Neuronal stem cell (in vitro differentiated cells): ENCODE measurements around the gene PLCB3.

Source experiments
- DNase-seq: peaks from one replicate; pipeline ENCODE4 v3.0.0-alpha.2; 2013; ENCODE audit warnings: low spot score
- H2AFZ ChIP-seq: one replicate; pipeline ENCODE4 v1.6.1; 2013; ENCODE audit warnings: mild to moderate bottlenecking, low read length, inconsistent platforms
- H2AK5ac ChIP-seq: 2 replicates; pipeline ENCODE4 v1.6.1; 2013; ENCODE audit warnings: low read depth, mild to moderate bottlenecking, inconsistent platforms, low read length, moderate library complexity, mixed read lengths
- H2BK120ac ChIP-seq: 2 replicates; pipeline ENCODE4 v1.6.1; 2013; ENCODE audit warnings: low read depth, mild to moderate bottlenecking, inconsistent platforms, low read length, moderate library complexity, mixed read lengths
- H2BK12ac ChIP-seq: one replicate; pipeline ENCODE4 v1.6.1; 2013; ENCODE audit warnings: low read length, inconsistent platforms
- H2BK15ac ChIP-seq: 2 replicates; pipeline ENCODE4 v1.6.1; 2013; ENCODE audit warnings: mild to moderate bottlenecking, low read length, inconsistent platforms, mixed read lengths
- H2BK5ac ChIP-seq: one replicate; pipeline ENCODE4 v1.6.1; 2013; ENCODE audit warnings: inconsistent platforms, mild to moderate bottlenecking, low read length, moderate library complexity
- H3K14ac ChIP-seq: one replicate; pipeline ENCODE4 v1.6.1; 2013; ENCODE audit warnings: low read length, inconsistent platforms
- H3K18ac ChIP-seq: 2 replicates; pipeline ENCODE4 v1.6.1; 2013; ENCODE audit warnings: low read length, inconsistent platforms
- H3K23ac ChIP-seq: 2 replicates; pipeline ENCODE4 v1.6.1; 2013; ENCODE audit warnings: low read depth, mild to moderate bottlenecking, mixed read lengths, low read length, inconsistent platforms; ENCODE audit not compliant: poor library complexity
- H3K27ac ChIP-seq: replicated peaks from 3 replicates; pipeline ENCODE4 v1.5.1; 2013; ENCODE audit warnings: low read length, inconsistent platforms
- H3K27me3 ChIP-seq, 3 experiments: 2 replicates each; pipeline ENCODE4 v1.6.1; 2013; ENCODE audit warnings: low read length in 3 of 3, mild to moderate bottlenecking in 2 of 3, inconsistent platforms in 1 of 3, low read depth in 1 of 3, mixed read lengths in 1 of 3, moderate library complexity in 1 of 3; ENCODE audit not compliant: control insufficient read depth in 3 of 3, insufficient read depth in 3 of 3
- H3K36me3 ChIP-seq, 2 donors: replicated peaks in 1 of 2; 2 replicates each; pipeline ENCODE4 v1.6.1; 2013; ENCODE audit warnings: low read length in 2 of 2; ENCODE audit not compliant: control insufficient read depth in 2 of 2, insufficient read depth in 2 of 2
- H3K4ac ChIP-seq: 2 replicates; pipeline ENCODE4 v1.6.1; 2013; ENCODE audit warnings: inconsistent platforms, mild to moderate bottlenecking, low read length, moderate library complexity
- H3K4me1 ChIP-seq, 2 donors: 1 replicate in 1 of 2; 2 replicates in 1 of 2; pipeline ENCODE4 v1.6.1; 2013; ENCODE audit warnings: low read length in 2 of 2, low read depth in 1 of 2; ENCODE audit not compliant: control insufficient read depth in 2 of 2, insufficient read depth in 1 of 2
- H3K4me2 ChIP-seq: one replicate; pipeline ENCODE4 v1.6.1; 2013; ENCODE audit warnings: mild to moderate bottlenecking, low read length, inconsistent platforms; ENCODE audit not compliant: insufficient read depth, poor library complexity, severe bottlenecking
- H3K4me3 ChIP-seq, 2 donors: 2 replicates each; pipeline ENCODE4 v1.5.1; 2013; ENCODE audit warnings: low read length in 2 of 2, mild to moderate bottlenecking in 2 of 2, inconsistent platforms in 1 of 2, moderate library complexity in 1 of 2
- H3K79me1 ChIP-seq: one replicate; pipeline ENCODE4 v1.6.1; 2013; ENCODE audit warnings: low read depth, mild to moderate bottlenecking, inconsistent platforms, low read length, moderate library complexity
- H3K9ac ChIP-seq: one replicate; pipeline ENCODE4 v1.6.1; 2013; ENCODE audit warnings: mild to moderate bottlenecking, low read depth, low read length, inconsistent platforms; ENCODE audit not compliant: poor library complexity
- H3K9me3 ChIP-seq, 2 donors: replicated peaks in 1 of 2; 2 replicates each; pipeline versions ENCODE3 to v1.6.1; 2013; ENCODE audit warnings: low read length in 2 of 2, mild to moderate bottlenecking in 2 of 2, inconsistent platforms in 1 of 2, low read depth in 1 of 2, mixed read lengths in 1 of 2, moderate library complexity in 1 of 2; ENCODE audit not compliant: control insufficient read depth in 2 of 2, insufficient read depth in 1 of 2
- H4K8ac ChIP-seq: one replicate; pipeline ENCODE4 v1.6.1; 2013; ENCODE audit warnings: low read depth, mild to moderate bottlenecking, inconsistent platforms, low read length, moderate library complexity
- H4K91ac ChIP-seq: one replicate; pipeline ENCODE4 v1.6.1; 2013; ENCODE audit warnings: low read length, low read depth, mild to moderate bottlenecking, inconsistent platforms; ENCODE audit not compliant: poor library complexity
- WGBS, 2 donors: extraction: QIAGEN DNeasy Blood & Tissue Kit; methylation state at CpG; one replicate each; pipeline ENCODE4 v1.1.7; 2013; ENCODE audit warnings: missing lambda C conversion rate in 2 of 2, mixed read lengths in 1 of 2; ENCODE audit not compliant: insufficient read length in 2 of 2, insufficient replicate concordance in 1 of 2; ENCODE audit errors: extremely low coverage in 2 of 2; 5-methylcytosine and 5-hydroxymethylcytosine counted together

Gene PLCB3

DNA sequence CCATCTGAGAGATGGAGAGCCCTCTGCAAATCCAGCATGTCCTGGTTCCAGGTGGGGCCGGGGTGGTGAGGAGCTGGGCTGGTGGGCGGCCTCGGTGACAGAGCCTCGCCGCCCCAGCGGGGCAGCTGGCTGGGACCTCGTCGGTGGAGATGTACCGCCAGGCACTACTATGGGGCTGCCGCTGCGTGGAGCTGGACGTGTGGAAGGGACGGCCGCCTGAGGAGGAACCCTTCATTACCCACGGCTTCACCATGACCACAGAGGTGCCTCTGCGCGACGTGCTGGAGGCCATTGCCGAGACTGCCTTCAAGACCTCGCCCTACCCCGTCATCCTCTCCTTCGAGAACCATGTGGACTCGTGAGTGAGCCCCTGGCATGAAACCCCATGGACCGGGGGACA is 7.0 kb downstream of the PLCB3 start:
- no peaks in the 10 kb centered on the region for H3K27me3 ChIP-seq
- H2BK120ac ChIP-seq = no peak overlapping the region
- H3K14ac ChIP-seq = no peak overlapping the region
- no peak overlapping the region for H3K4me2 ChIP-seq
- peaks cover 3% of the 10 kb centered on the region for H3K79me1 ChIP-seq
- WGBS, 2 donors = no CpG with 5 or more reads among the region's 24 CpGs
- H2BK15ac ChIP-seq = no peak overlapping the region
- no peak overlapping the region for H4K8ac ChIP-seq
- no peak overlapping the region for H3K4ac ChIP-seq
- H4K91ac ChIP-seq = no peak overlapping the region
- H3K23ac ChIP-seq = no peak overlapping the region
- H2AK5ac ChIP-seq = no peak overlapping the region
- no peak overlapping the region for H3K27ac ChIP-seq
- peaks cover 42 to 83% of the 10 kb centered on the region in 2 donors for H3K36me3 ChIP-seq
- no peaks in the 10 kb centered on the region for H3K9me3 ChIP-seq
- peaks cover 0 to 1% of the 10 kb centered on the region in 2 donors for H3K4me1 ChIP-seq
- no peak overlapping the region for H2BK5ac ChIP-seq
- H2BK12ac ChIP-seq = no peak overlapping the region
- no peak for DNase-seq
- H3K9ac ChIP-seq = no peak overlapping the region
- no peak overlapping the region for H3K18ac ChIP-seq
- no peak overlapping the region for H2AFZ ChIP-seq
- H3K4me3 ChIP-seq = peak overlapping the region in 1 of 2 donors; percentile 9

DNA sequence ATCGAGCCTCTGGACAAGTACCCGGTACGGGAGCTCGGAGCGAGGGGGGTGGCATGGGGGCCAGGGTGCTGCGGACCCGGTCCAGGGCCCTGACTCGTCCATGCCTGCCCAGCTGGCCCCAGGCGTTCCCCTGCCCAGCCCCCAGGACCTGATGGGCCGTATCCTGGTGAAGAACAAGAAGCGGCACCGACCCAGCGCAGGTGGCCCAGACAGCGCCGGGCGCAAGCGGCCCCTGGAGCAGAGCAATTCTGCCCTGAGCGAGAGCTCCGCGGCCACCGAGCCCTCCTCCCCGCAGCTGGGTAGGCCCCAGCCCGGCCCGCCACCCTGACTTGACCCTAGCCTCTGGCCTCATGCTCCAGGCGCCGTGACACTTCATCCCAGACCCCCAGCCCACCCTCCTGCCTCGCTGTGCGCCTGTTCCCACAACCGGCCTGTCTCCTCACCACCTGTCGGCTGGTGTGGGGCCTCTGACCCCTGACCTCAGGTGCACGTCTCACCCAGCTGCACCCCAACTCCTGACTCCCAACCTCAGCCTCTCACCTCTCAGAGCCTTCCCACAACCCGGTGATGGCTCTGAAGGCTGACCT is 7.7 kb downstream of the PLCB3 start:
- Histone ChIP-seq H3K4ac (no peak overlapping the region), H2BK15ac (no peak overlapping the region), H2BK120ac (peak overlapping the region; percentile 31), H4K8ac (no peak overlapping the region), H2AK5ac (no peak overlapping the region), H3K14ac (no peak overlapping the region), H3K18ac (no peak overlapping the region), H4K91ac (no peak overlapping the region), H3K4me3 (peak overlapping the region in 1 of 2 donors; percentile 43), H3K79me1 (peaks cover 3% of the 10 kb centered on the region), H3K27ac (no peak overlapping the region), H2BK5ac (no peak overlapping the region), H2AFZ (no peak overlapping the region), H2BK12ac (no peak overlapping the region), H3K36me3 (peaks cover 43 to 87% of the 10 kb centered on the region in 2 donors), H3K27me3 (no peaks in the 10 kb centered on the region), H3K23ac (no peak overlapping the region), H3K9ac (peak overlapping the region; percentile 70), H3K4me2 (no peak overlapping the region), H3K4me1 (peaks cover 0 to 4% of the 10 kb centered on the region in 2 donors), H3K9me3 (no peaks in the 10 kb centered on the region)
- DNase-seq = no peak
- WGBS, 2 donors = no CpG with 5 or more reads among the region's 32 CpGs

DNA sequence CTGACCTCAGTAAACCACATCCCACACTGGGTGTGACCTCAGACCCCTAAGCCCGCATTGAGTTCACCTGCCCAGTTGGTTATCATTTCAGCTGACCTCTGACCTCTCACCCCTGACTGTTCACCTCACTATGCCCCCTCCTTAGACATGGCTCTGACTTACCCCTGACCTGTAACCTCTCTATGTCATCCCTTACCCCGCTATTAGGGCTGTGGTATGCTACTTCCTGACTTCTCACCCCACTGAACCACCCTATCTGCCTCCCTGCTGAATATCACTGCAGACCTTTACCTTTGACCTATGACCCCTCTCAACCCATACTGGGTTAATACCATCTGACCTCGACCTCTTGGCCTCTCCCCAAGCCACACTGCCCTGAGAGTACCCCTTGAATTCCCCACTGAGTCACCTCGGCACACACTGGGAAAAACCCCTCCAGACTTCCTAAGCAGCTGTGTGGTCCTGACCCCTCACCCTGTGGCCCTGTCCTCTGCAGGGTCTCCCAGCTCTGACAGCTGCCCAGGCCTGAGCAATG is 8.3 kb downstream of the PLCB3 start:
- no CpG with 5 or more reads among the region's 4 CpGs for WGBS, 2 donors
- Histone ChIP-seq H3K36me3 (peaks cover 42 to 87% of the 10 kb centered on the region in 2 donors), H3K4ac (no peak overlapping the region)

DNA sequence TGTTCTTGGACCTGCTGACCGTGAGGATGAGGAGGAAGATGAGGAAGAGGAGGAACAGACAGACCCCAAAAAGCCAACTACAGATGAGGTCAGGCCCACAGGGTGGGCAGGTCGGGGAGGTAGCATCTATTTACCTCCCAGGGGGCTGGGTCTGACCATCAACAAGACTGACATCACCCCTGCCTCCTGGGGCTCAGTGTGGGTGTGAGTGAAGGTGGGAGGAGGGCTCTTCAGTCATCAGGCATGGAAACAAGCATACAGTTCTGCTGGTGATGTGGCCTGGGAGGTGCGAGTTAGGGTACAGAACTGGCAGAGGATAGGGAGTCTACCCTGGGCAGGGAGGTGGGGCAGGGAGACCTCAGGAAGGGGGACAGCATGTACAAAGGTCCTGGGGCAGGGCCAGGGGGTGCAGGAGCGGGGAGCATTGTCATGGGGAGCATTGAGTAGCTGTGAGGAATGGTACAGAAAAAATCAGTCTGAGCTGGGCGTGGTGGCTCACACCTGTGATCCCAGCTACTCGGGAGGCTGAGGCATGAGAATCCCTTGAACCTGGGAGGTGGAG is 8.9 kb downstream of the PLCB3 start:
- Histone ChIP-seq H3K18ac (no peak overlapping the region), H3K27me3 (no peaks in the 10 kb centered on the region), H3K4me3 (no peak overlapping the region), H3K23ac (no peak overlapping the region), H3K4ac (no peak overlapping the region), H3K14ac (no peak overlapping the region), H2BK15ac (no peak overlapping the region), H3K79me1 (peaks cover 3% of the 10 kb centered on the region), H3K4me2 (no peak overlapping the region), H3K9ac (no peak overlapping the region), H2BK5ac (no peak overlapping the region), H3K4me1 (peaks cover 0 to 4% of the 10 kb centered on the region in 2 donors), H2BK12ac (no peak overlapping the region), H3K27ac (no peak overlapping the region), H2BK120ac (no peak overlapping the region), H4K91ac (no peak overlapping the region), H3K9me3 (no peaks in the 10 kb centered on the region), H4K8ac (no peak overlapping the region), H3K36me3 (peaks cover 42 to 83% of the 10 kb centered on the region in 2 donors), H2AK5ac (no peak overlapping the region), H2AFZ (no peak overlapping the region)
- no CpG with 5 or more reads among the region's 6 CpGs for WGBS, 2 donors
- no peak for DNase-seq

More for the DNA sequence above, 8.3 kb downstream of the PLCB3 start:
- H3K4me2 ChIP-seq = no peak overlapping the region
- peaks cover 3% of the 10 kb centered on the region for H3K79me1 ChIP-seq
- no peak overlapping the region for H3K23ac ChIP-seq
- H3K18ac ChIP-seq = no peak overlapping the region
- no peak overlapping the region for H3K9ac ChIP-seq
- H3K27me3 ChIP-seq = no peaks in the 10 kb centered on the region
- no peak overlapping the region for H3K27ac ChIP-seq
- H2AFZ ChIP-seq = no peak overlapping the region
- peak overlapping the region; percentile 31 for H2BK120ac ChIP-seq
- no peak overlapping the region for H2BK12ac ChIP-seq
- H4K8ac ChIP-seq = no peak overlapping the region
- H3K14ac ChIP-seq = no peak overlapping the region
- peak overlapping the region in 1 of 2 donors; percentile 43 for H3K4me3 ChIP-seq
- H4K91ac ChIP-seq = no peak overlapping the region
- no peak overlapping the region for H2AK5ac ChIP-seq
- peaks cover 0 to 4% of the 10 kb centered on the region in 2 donors for H3K4me1 ChIP-seq
- DNase-seq = no peak
- no peaks in the 10 kb centered on the region for H3K9me3 ChIP-seq
- H2BK15ac ChIP-seq = no peak overlapping the region
- H2BK5ac ChIP-seq = no peak overlapping the region
